ENCODE results near the gene C8A. TPM values are rescaled to one million over a fixed set of nuclear protein-coding genes. Genes with fewer than 3 reads are reported as not detected.

C8A gene
- total and polyA plus RNA-seq, 4 donors = 144 to 669 (median 275) TPM

- H3K4me3 ChIP-seq (ENCODE audit: low read depth in 1 of 3, low read length in 3 of 3) = no peak overlapping the region
- no peak for TF ChIP-seq SP1 (IDR thresholded peaks at IDR 0.05)
- TF ChIP-seq REST (IDR thresholded peaks at IDR 0.05) = no peak
- H3K4me1 ChIP-seq (ENCODE audit: control insufficient read depth in 4 of 4, insufficient read depth in 4 of 4, low read length in 3 of 4) = peaks cover 5 to 39% (median 20%) of the 10 kb centered on the region in 4 donors
- no peak overlapping the region for H3K27ac ChIP-seq (ENCODE audit: low read depth in 1 of 2, low read length in 2 of 2)
- 54% methylated on average over 3 of the region's 3 CpGs for WGBS
- H3K9ac ChIP-seq (ENCODE audit: low read depth in 1 of 2, low read length in 2 of 2) = no peak overlapping the region
- no peak for DNase-seq (ENCODE audit: low spot score)
- H3K36me3 ChIP-seq (ENCODE audit: control insufficient read depth in 4 of 4, insufficient read depth in 3 of 4, low read depth in 1 of 4, low read length in 3 of 4) = no peaks in the 10 kb centered on the region
- no peaks in the 10 kb centered on the region for H3K27me3 ChIP-seq (ENCODE audit: control insufficient read depth in 4 of 4, insufficient read depth in 4 of 4, low read length in 3 of 4)
- no peaks in the 10 kb centered on the region for H3K9me3 ChIP-seq (ENCODE audit: control insufficient read depth in 4 of 4, low read length in 3 of 4)
Observed at GRCh38 chr1:56923201-56923600, 68.6 kb downstream of the C8A start.

GRCh38 chr1:56924116-56924515 is 69.5 kb downstream of the C8A start:
- Histone ChIP-seq H3K27me3 (ENCODE audit: control insufficient read depth in 4 of 4, insufficient read depth in 4 of 4, low read length in 3 of 4) (no peaks in the 10 kb centered on the region), H3K4me1 (ENCODE audit: control insufficient read depth in 4 of 4, insufficient read depth in 4 of 4, low read length in 3 of 4) (peaks cover 8 to 34% (median 16%) of the 10 kb centered on the region in 4 donors), H3K27ac (ENCODE audit: low read depth in 1 of 2, low read length in 2 of 2) (no peak overlapping the region), H3K4me3 (ENCODE audit: low read depth in 1 of 3, low read length in 3 of 3) (no peak overlapping the region), H3K36me3 (ENCODE audit: control insufficient read depth in 4 of 4, insufficient read depth in 3 of 4, low read depth in 1 of 4, low read length in 3 of 4) (no peaks in the 10 kb centered on the region), H3K9me3 (ENCODE audit: control insufficient read depth in 4 of 4, low read length in 3 of 4) (no peaks in the 10 kb centered on the region), H3K9ac (ENCODE audit: low read depth in 1 of 2, low read length in 2 of 2) (no peak overlapping the region)
- no peak for DNase-seq (ENCODE audit: low spot score)
- TF ChIP-seq NR2F2 (IDR thresholded peaks at IDR 0.05) (no peak), HNF4G (IDR thresholded peaks at IDR 0.05) (no peak), JUND (IDR thresholded peaks at IDR 0.05) (no peak), FOXA2 (IDR thresholded peaks at IDR 0.05) (no peak), HNF4A (conservative IDR thresholded peaks at IDR 0.05) (no peak), CTCF (IDR thresholded peaks at IDR 0.05; ENCODE audit: low read depth, low read length, missing input control) (no peak), RAD21 (IDR thresholded peaks at IDR 0.05) (no peak), GABPA (IDR thresholded peaks at IDR 0.05 in 1 of 2, conservative IDR thresholded peaks at IDR 0.05 in 1 of 2) (no peak), YY1 (IDR thresholded peaks at IDR 0.05) (no peak), ATF3 (IDR thresholded peaks at IDR 0.05) (no peak), MAX (IDR thresholded peaks at IDR 0.05) (no peak), TAF1 (conservative IDR thresholded peaks at IDR 0.05) (no peak), EGR1 (IDR thresholded peaks at IDR 0.05; ENCODE audit: low read depth in 2 of 2) (no peak), SP1 (IDR thresholded peaks at IDR 0.05) (no peak)
- WGBS = 89% methylated on average over 5 of the region's 5 CpGs
